Transverse colon (tissue), 4 donors: ENCODE data around the gene MCOLN2. TPM values are rescaled to one million over a fixed set of nuclear protein-coding genes. Genes with fewer than 3 reads are reported as not detected.

Experiments used
- DNase-seq: peaks from one replicate; pipeline ENCODE4 v3.0.0-alpha.2; 2019
- H3K27ac ChIP-seq, 4 donors: fragments of 200-600 bp; sonication (generic); 2 replicates each; pipeline ENCODE4 v1.5.1; 2016 to 2018; ENCODE audit warnings: inconsistent platforms in 4 of 4
- H3K27me3 ChIP-seq: fragments of 200-600 bp; sonication (generic); 2 replicates; pipeline ENCODE4 v1.5.1; 2017; ENCODE audit warnings: inconsistent platforms
- H3K36me3 ChIP-seq, 4 donors: fragments of 200-600 bp; sonication (generic); 2 replicates each; pipeline ENCODE4 v1.5.1; 2017 to 2019; ENCODE audit warnings: inconsistent platforms in 4 of 4
- H3K4me1 ChIP-seq, 4 donors: fragments of 200-600 bp; sonication (generic); 2 replicates each; pipeline ENCODE4 v1.5.1; 2017 to 2020; ENCODE audit warnings: inconsistent platforms in 4 of 4
- H3K4me3 ChIP-seq, 4 donors: fragments of 200-600 bp; sonication (generic); 1 replicate in 1 of 4; 2 replicates in 3 of 4; pipeline versions ENCODE4 v1.5.1 to v1.6.1; 2017 to 2019; ENCODE audit warnings: inconsistent platforms in 4 of 4
- H3K9me3 ChIP-seq, 2 donors: fragments of 200-600 bp; sonication (generic); 2 replicates each; pipeline ENCODE4 v1.5.1; 2017 to 2019; ENCODE audit warnings: inconsistent platforms in 2 of 2
- EP300 ChIP-seq: sonication (generic); formaldehyde crosslinking; IDR thresholded peaks from one replicate; pipeline ENCODE4 v1.6.1; 2017; ENCODE audit warnings: antibody characterized with exemption, low read depth
- POLR2A ChIP-seq: fragments of 450-650 bp; IDR thresholded peaks from one replicate; pipeline ENCODE4 v1.6.1; 2016; ENCODE audit warnings: antibody characterized with exemption, mild to moderate bottlenecking, moderate library complexity
- POLR2AphosphoS5 ChIP-seq, 3 donors: sonication (generic); formaldehyde crosslinking; IDR thresholded peaks; one replicate each; pipeline ENCODE4 v1.6.1; 2016; ENCODE audit warnings: antibody characterized with exemption in 3 of 3
- WGBS, 2 donors: methylation state at CpG; one replicate each; pipeline ENCODE4 v1.1.5; 2018; ENCODE audit warnings: low coverage in 1 of 2; 5-methylcytosine and 5-hydroxymethylcytosine counted together
- in situ Hi-C, 4 donors: fragments of 200-750 bp; cut with MboI; loops; one replicate each; pipeline versions ENCODE4 v1.15.0 to v1.15.1; 2017; ENCODE audit warnings: low sequenced_read_pairs in 3 of 4, low pct_ligation_motif_present in 1 of 4, low pct_unique_long_range_greater_than_20kb in 1 of 4
- intact Hi-C: fragments of 100-400 bp; cut with DNase I; formaldehyde crosslinking; loops from one replicate; pipeline ENCODE4 v1.15.1; 2023; ENCODE audit warnings: low total_unique reads
- total RNA-seq, 4 donors: library from RNA; depleted of rRNA; stranded (reverse); fragments of >200 nt; gene quantifications; one replicate each; pipeline ENCODE4 v1.1.0, GENCODE V29; 2016
- TF ChIP-seq, protein P1 (sequence below), 5 experiments: fragments of 200-600 bp in 3 of 5; fragments of 450-650 bp in 2 of 5; sonication (generic) in 3 of 5; IDR thresholded peaks; 1 replicate in 2 of 5; 2 replicates in 3 of 5; pipeline ENCODE4 v1.5.1; 2016 to 2017; ENCODE audit warnings: antibody characterized with exemption in 5 of 5, inconsistent platforms in 3 of 5, mild to moderate bottlenecking in 2 of 5, moderate library complexity in 1 of 5

MCOLN2 gene
- total RNA-seq, 4 donors from 2014 or later, result 15.7 to 133 (median 82.7) TPM

GRCh38 chr1:84960371-84960770 is 36.5 kb downstream of the MCOLN2 start:
- in situ Hi-C loops (loop anchor here in 1 of 4 donors (25.0 kb wide), 1 partner anchor 277 kb away; no protein-coding TSS in a partner anchor), intact Hi-C loops (no loop called here)
- no peaks in the 10 kb centered on the region for H3K36me3 ChIP-seq
- H3K4me1 ChIP-seq, result peaks cover 0 to 12% (median 2%) of the 10 kb centered on the region in 4 donors
- TF ChIP-seq POLR2A (no peak), EP300 (no peak), POLR2AphosphoS5 (IDR thresholded peaks at IDR 0.05) (no peak)
- TF ChIP-seq, protein P1, sequence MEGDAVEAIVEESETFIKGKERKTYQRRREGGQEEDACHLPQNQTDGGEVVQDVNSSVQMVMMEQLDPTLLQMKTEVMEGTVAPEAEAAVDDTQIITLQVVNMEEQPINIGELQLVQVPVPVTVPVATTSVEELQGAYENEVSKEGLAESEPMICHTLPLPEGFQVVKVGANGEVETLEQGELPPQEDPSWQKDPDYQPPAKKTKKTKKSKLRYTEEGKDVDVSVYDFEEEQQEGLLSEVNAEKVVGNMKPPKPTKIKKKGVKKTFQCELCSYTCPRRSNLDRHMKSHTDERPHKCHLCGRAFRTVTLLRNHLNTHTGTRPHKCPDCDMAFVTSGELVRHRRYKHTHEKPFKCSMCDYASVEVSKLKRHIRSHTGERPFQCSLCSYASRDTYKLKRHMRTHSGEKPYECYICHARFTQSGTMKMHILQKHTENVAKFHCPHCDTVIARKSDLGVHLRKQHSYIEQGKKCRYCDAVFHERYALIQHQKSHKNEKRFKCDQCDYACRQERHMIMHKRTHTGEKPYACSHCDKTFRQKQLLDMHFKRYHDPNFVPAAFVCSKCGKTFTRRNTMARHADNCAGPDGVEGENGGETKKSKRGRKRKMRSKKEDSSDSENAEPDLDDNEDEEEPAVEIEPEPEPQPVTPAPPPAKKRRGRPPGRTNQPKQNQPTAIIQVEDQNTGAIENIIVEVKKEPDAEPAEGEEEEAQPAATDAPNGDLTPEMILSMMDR (IDR thresholded peaks at IDR 0.05), result no peak
- H3K27ac ChIP-seq, result no peak overlapping the region
- H3K4me3 ChIP-seq, result no peak overlapping the region
- H3K9me3 ChIP-seq, result no peaks in the 10 kb centered on the region
- H3K27me3 ChIP-seq, result no peaks in the 10 kb centered on the region
- 71 to 89% methylated on average over 1 of the region's 1 CpG for WGBS, 2 donors
- no peak for DNase-seq

GRCh38 chr1:84959294-84959693 is 37.6 kb downstream of the MCOLN2 start:
- 68 to 71% methylated on average over 5 of the region's 5 CpGs for WGBS, 2 donors
- Histone ChIP-seq H3K36me3 (no peaks in the 10 kb centered on the region), H3K9me3 (no peaks in the 10 kb centered on the region), H3K4me1 (peaks cover 0 to 5% (median 2%) of the 10 kb centered on the region in 4 donors), H3K27ac (no peak overlapping the region), H3K27me3 (no peaks in the 10 kb centered on the region), H3K4me3 (no peak overlapping the region)
- DNase-seq, result no peak
- TF ChIP-seq POLR2AphosphoS5 (IDR thresholded peaks at IDR 0.05) (no peak), POLR2A (no peak), EP300 (no peak)
- TF ChIP-seq, protein P1 (IDR thresholded peaks at IDR 0.05), result no peak
- in situ Hi-C loops, result loop anchor here in 1 of 4 donors (25.0 kb wide), 1 partner anchor 278 kb away; no protein-coding TSS in a partner anchor
- intact Hi-C loops, result loop anchor here (5.0 kb wide), 1 partner anchor 73 kb away; no protein-coding TSS in a partner anchor

DNA sequence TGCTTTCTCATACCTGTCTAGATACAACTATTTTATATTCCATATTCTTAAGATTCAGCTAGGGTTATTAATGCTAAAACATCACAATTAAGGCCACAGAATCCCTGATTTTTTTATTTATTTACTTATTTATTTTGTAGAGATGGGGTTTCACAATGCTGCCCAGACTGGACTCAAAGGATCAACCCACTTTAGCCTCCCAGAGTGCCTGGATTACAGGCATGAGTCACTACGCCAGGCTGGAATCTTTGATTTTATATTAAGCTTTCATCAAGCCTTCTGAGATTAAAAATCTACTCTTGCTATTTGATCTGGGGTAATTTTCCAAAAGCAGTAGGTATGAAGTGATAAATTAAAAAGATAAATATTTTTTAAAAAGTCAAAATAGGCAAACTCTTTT is 38.9 kb downstream of the MCOLN2 start:
- 75 to 95% methylated on average over 1 of the region's 1 CpG for WGBS, 2 donors
- H3K4me3 ChIP-seq, result no peak overlapping the region
- no peaks in the 10 kb centered on the region for H3K4me1 ChIP-seq
- no peak for DNase-seq
- H3K9me3 ChIP-seq, result no peaks in the 10 kb centered on the region
- no peaks in the 10 kb centered on the region for H3K36me3 ChIP-seq
- in situ Hi-C loops, result loop anchor here in 1 of 4 donors (25.0 kb wide), 1 partner anchor 279 kb away; no protein-coding TSS in a partner anchor
- H3K27me3 ChIP-seq, result no peaks in the 10 kb centered on the region
- no peak overlapping the region for H3K27ac ChIP-seq
- intact Hi-C loops, result loop anchor here (5.0 kb wide), 1 partner anchor 74 kb away; no protein-coding TSS in a partner anchor
- TF ChIP-seq EP300 (no peak), POLR2AphosphoS5 (IDR thresholded peaks at IDR 0.05) (no peak), POLR2A (no peak)
- TF ChIP-seq, protein P1 (IDR thresholded peaks at IDR 0.05), result no peak

- Histone ChIP-seq H3K4me3 (no peak overlapping the region), H3K4me1 (no peaks in the 10 kb centered on the region), H3K27ac (no peak overlapping the region), H3K9me3 (no peaks in the 10 kb centered on the region), H3K27me3 (no peaks in the 10 kb centered on the region), H3K36me3 (no peaks in the 10 kb centered on the region)
- no peak for DNase-seq
- WGBS, 2 donors, result 87 to 90% methylated on average over 5 to 6 of the region's 6 CpGs
- intact Hi-C loops (loop anchor here (5.0 kb wide), 1 partner anchor 76 kb away; no protein-coding TSS in a partner anchor), in situ Hi-C loops (loop anchor here in 1 of 4 donors (25.0 kb wide), 1 partner anchor 281 kb away; no protein-coding TSS in a partner anchor)
- no peak for TF ChIP-seq POLR2AphosphoS5 (IDR thresholded peaks at IDR 0.05)
- no peak for TF ChIP-seq EP300
- TF ChIP-seq, protein P1 (IDR thresholded peaks at IDR 0.05), result no peak
- TF ChIP-seq POLR2A, result no peak
Observed at GRCh38 chr1:84956655-84957054, 40.3 kb downstream of the MCOLN2 start.
